Midbrain (tissue), 1 donor: ENCODE measurements around the gene ADIPOR1.
"Not testable (repeated sequence)": the region's sequence is repeated elsewhere in the genome, so short reads cannot be mapped to it uniquely, and the experiment has no call there.

Source experiments
- DNase-seq: peaks from one replicate; lab custom pipeline; 2025; lab: John Stamatoyannopoulos, UW

Gene ADIPOR1

GRCh38 chr1:202957733-202958543 is at the start of gene ADIPOR1:
TSS of gene ADIPOR1 (minus strand) at chr1:202958312. CDS start at chr1:202951070, 7,242 bp downstream.
- peak; percentile 92 for DNase-seq

- DNase-seq, result peak; percentile 95
Observed at GRCh38 chr1:203006948-203007871, 49.1 kb upstream of the ADIPOR1 start, which contains the start of gene TMEM183A. TSS of gene TMEM183A (plus strand) at chr1:203007374. CDS start at chr1:203007466, 92 bp downstream.

GRCh38 chr1:203005395-203006142 is 47.5 kb upstream of the ADIPOR1 start:
- DNase-seq, result not testable (repeated sequence)

- no peak for DNase-seq
Observed at GRCh38 chr1:203002951-203003350, 44.8 kb upstream of the ADIPOR1 start.

- no peak for DNase-seq
Observed at GRCh38 chr1:203001986-203002385, 43.9 kb upstream of the ADIPOR1 start.

- DNase-seq, result no peak
Observed at GRCh38 chr1:203000217-203000944, 42.3 kb upstream of the ADIPOR1 start.

- peak; percentile 65 for DNase-seq
Observed at GRCh38 chr1:202998836-202999750, 41.0 kb upstream of the ADIPOR1 start.

GRCh38 chr1:202994756-202995155 is 36.6 kb upstream of the ADIPOR1 start:
- DNase-seq, result no peak

- no peak for DNase-seq
Observed at GRCh38 chr1:202991112-202991511, 33.0 kb upstream of the ADIPOR1 start.

- no peak for DNase-seq
Observed at GRCh38 chr1:202989879-202990278, 31.8 kb upstream of the ADIPOR1 start.

- no peak for DNase-seq
Observed at GRCh38 chr1:202987922-202988583, 29.9 kb upstream of the ADIPOR1 start.

GRCh38 chr1:202987255-202987654 is 29.1 kb upstream of the ADIPOR1 start:
- DNase-seq, result no peak

GRCh38 chr1:202986120-202986519 is 28.0 kb upstream of the ADIPOR1 start:
- DNase-seq, result not testable (repeated sequence)

- DNase-seq, result no peak
Observed at GRCh38 chr1:202982715-202983430, 24.8 kb upstream of the ADIPOR1 start.

- DNase-seq, result no peak
Observed at GRCh38 chr1:202981939-202982338, 23.8 kb upstream of the ADIPOR1 start.

GRCh38 chr1:202979459-202979858 is 21.3 kb upstream of the ADIPOR1 start:
- no peak for DNase-seq

- DNase-seq, result no peak
Observed at GRCh38 chr1:202976633-202977032, 18.5 kb upstream of the ADIPOR1 start.

GRCh38 chr1:202974856-202975255 is 16.7 kb upstream of the ADIPOR1 start:
- DNase-seq, result no peak

GRCh38 chr1:202972046-202972445 is 13.9 kb upstream of the ADIPOR1 start:
- no peak for DNase-seq
